ENCODE data around the gene PUDP.

- TF ChIP-seq POLR2A (IDR thresholded peaks at IDR 0.05) = peak; percentile 20 to 28
- no peak for TF ChIP-seq CTCF (IDR thresholded peaks at IDR 0.05 in 4 of 5, conservative IDR thresholded peaks at IDR 0.05 in 1 of 5)
These were observed 1.1 kb downstream of the PUDP start for GRCh38 chrX:7146703-7147412.

All from gastrocnemius medialis (tissue), 4 donors.